IMR-90 (cell line): Measurements from ENCODE around the gene TTC7B. TPM values are rescaled to one million over a fixed set of nuclear protein-coding genes. Genes with fewer than 3 reads are reported as not detected.
A peak's percentile ranks its signal among the peaks of the same experiment; 100 is the strongest.

Source experiments
- ATAC-seq: fragments of 200-7000 bp; cut with Tn5 transposase; 2 replicates; pipeline ENCODE4 v1.9.1; 2020; ENCODE audit warnings: low read depth, mild to moderate bottlenecking, moderate library complexity
- BruUV-seq: library from RNA; stranded (reverse); fragments of 400-500 nt; replicated peaks from 2 replicates; lab custom pipeline; 2021; lab: Mats Ljungman, UMichigan
- CTCF ChIA-PET: fragments of 300-600 bp; formaldehyde crosslinking; extraction: SDS; loops from one replicate; lab custom pipeline; 2021; ENCODE audit warnings: antibody characterized with exemption; lab: Yijun Ruan, JAX
- POLR2A ChIA-PET: fragments of 300-600 bp; sonication (Branson Sonifier 250); formaldehyde crosslinking; loops from one replicate; lab custom pipeline; 2022; ENCODE audit warnings: antibody characterized with exemption; ENCODE audit not compliant: unreplicated experiment; lab: Charles Lee
- DNase-seq: peaks from one replicate; pipeline ENCODE4 v3.0.0; 2013
- H2AFZ ChIP-seq: replicated peaks from 2 replicates; pipeline ENCODE3; 2013; ENCODE audit warnings: low read length, mild to moderate bottlenecking; ENCODE audit not compliant: poor library complexity
- H2AK5ac ChIP-seq: 2 replicates; pipeline ENCODE4 v1.6.1; 2013; ENCODE audit warnings: low read depth, low read length, inconsistent platforms
- H2AK9ac ChIP-seq: replicated peaks from 2 replicates; pipeline ENCODE3; 2013; ENCODE audit warnings: mild to moderate bottlenecking, low read depth, low read length, moderate library complexity; ENCODE audit not compliant: poor library complexity
- H2BK120ac ChIP-seq: 2 replicates; pipeline ENCODE4 v1.6.1; 2013; ENCODE audit warnings: low read depth, low read length, inconsistent platforms
- H2BK15ac ChIP-seq: 3 replicates; pipeline ENCODE4 v1.6.1; 2013; ENCODE audit warnings: low read depth, low read length, inconsistent platforms
- H2BK20ac ChIP-seq: 2 replicates; pipeline ENCODE4 v1.6.1; 2013; ENCODE audit warnings: low read depth, mild to moderate bottlenecking, inconsistent platforms, low read length, moderate library complexity
- H2BK5ac ChIP-seq: 2 replicates; pipeline ENCODE4 v1.6.1; 2013; ENCODE audit warnings: mild to moderate bottlenecking, low read depth, low read length, inconsistent platforms; ENCODE audit not compliant: poor library complexity, severe bottlenecking
- H3K14ac ChIP-seq: replicated peaks from 2 replicates; pipeline ENCODE4 v1.6.1; 2013; ENCODE audit warnings: low read depth, low read length, inconsistent platforms
- H3K18ac ChIP-seq: 2 replicates; pipeline ENCODE4 v1.6.1; 2013; ENCODE audit warnings: low read depth, low read length, control low read depth
- H3K23ac ChIP-seq: 2 replicates; pipeline ENCODE4 v1.6.1; 2013; ENCODE audit warnings: low read depth, low read length, inconsistent platforms
- H3K27ac ChIP-seq: 2 replicates; pipeline ENCODE4 v1.5.1; 2013; ENCODE audit warnings: mild to moderate bottlenecking, control low read depth, low read length; ENCODE audit not compliant: insufficient read depth
- H3K27me3 ChIP-seq: 2 replicates; pipeline ENCODE4 v1.6.1; 2013; ENCODE audit warnings: low read length; ENCODE audit not compliant: control insufficient read depth, insufficient read depth
- H3K36me3 ChIP-seq: 2 replicates; pipeline ENCODE4 v1.6.1; 2013; ENCODE audit warnings: low read length, mixed read lengths; ENCODE audit not compliant: control insufficient read depth, insufficient read depth
- H3K4ac ChIP-seq: 2 replicates; pipeline ENCODE4 v1.6.1; 2013; ENCODE audit warnings: low read depth, low read length, inconsistent platforms
- H3K4me1 ChIP-seq: 2 replicates; pipeline ENCODE4 v1.6.1; 2013; ENCODE audit warnings: low read length, mixed read lengths; ENCODE audit not compliant: control insufficient read depth, insufficient read depth
- H3K4me2 ChIP-seq: 2 replicates; pipeline ENCODE4 v1.6.1; 2013; ENCODE audit warnings: low read depth, mild to moderate bottlenecking, control low read depth, low read length, moderate library complexity
- H3K4me3 ChIP-seq: 2 replicates; pipeline ENCODE4 v1.5.1; 2013; ENCODE audit warnings: low read depth, mild to moderate bottlenecking, control low read depth, low read length, moderate library complexity; ENCODE audit not compliant: insufficient read depth
- H3K56ac ChIP-seq: 2 replicates; pipeline ENCODE4 v1.6.1; 2013; ENCODE audit warnings: low read length, inconsistent platforms; ENCODE audit not compliant: insufficient read depth; ENCODE audit errors: extremely low read depth
- H3K79me1 ChIP-seq, 2 experiments: 2 replicates each; pipeline ENCODE4 v1.6.1; 2013; ENCODE audit warnings: low read length in 2 of 2, inconsistent platforms in 1 of 2, low read depth in 1 of 2
- H3K9ac ChIP-seq: 2 replicates; pipeline ENCODE4 v1.6.1; 2013; ENCODE audit warnings: low read depth, low read length, control low read depth
- H3K9me1 ChIP-seq: 2 replicates; pipeline ENCODE4 v1.6.1; 2013; ENCODE audit warnings: low read length, inconsistent platforms; ENCODE audit not compliant: insufficient read depth
- H3K9me3 ChIP-seq: 2 replicates; pipeline ENCODE4 v1.6.1; 2013; ENCODE audit warnings: low read length; ENCODE audit not compliant: control insufficient read depth, insufficient read depth
- H4K20me1 ChIP-seq: 2 replicates; pipeline ENCODE4 v1.6.1; 2013; ENCODE audit warnings: low read length, inconsistent platforms; ENCODE audit not compliant: insufficient read depth
- H4K5ac ChIP-seq: 2 replicates; pipeline ENCODE4 v1.6.1; 2013; ENCODE audit warnings: mild to moderate bottlenecking, low read depth, low read length, control low read depth
- H4K8ac ChIP-seq, 2 experiments: 2 replicates each; pipeline ENCODE4 v1.6.1; 2013; ENCODE audit warnings: low read depth in 2 of 2, low read length in 2 of 2, control low read depth in 1 of 2, inconsistent platforms in 1 of 2
- H4K91ac ChIP-seq: 2 replicates; pipeline ENCODE4 v1.6.1; 2013; ENCODE audit warnings: low read depth, low read length, inconsistent platforms; ENCODE audit not compliant: insufficient read depth
- CEBPB ChIP-seq: IDR thresholded peaks from 2 replicates; pipeline ENCODE4 v1.6.1; 2012; ENCODE audit warnings: low read depth, low read length, improper control_type of control experiment
- MAZ ChIP-seq: IDR thresholded peaks from 2 replicates; pipeline ENCODE4 v1.6.1; 2012; ENCODE audit warnings: low read depth, mild to moderate bottlenecking, low read length, improper control_type of control experiment, moderate library complexity, borderline replicate concordance
- NFE2L2 ChIP-seq: fragments of 150-350 bp; IDR thresholded peaks from 2 replicates; pipeline ENCODE4 v1.6.1; 2016; ENCODE audit warnings: low read depth, mild to moderate bottlenecking, low read length
- WGBS, 2 experiments: methylation state at CpG; one replicate each; pipeline versions ENCODE4 v1.1.5 to v1.1.7; 2013; ENCODE audit warnings: missing lambda C conversion rate in 2 of 2; ENCODE audit not compliant: insufficient read length in 1 of 2; ENCODE audit errors: extremely low coverage in 2 of 2; 5-methylcytosine and 5-hydroxymethylcytosine counted together
- dilution Hi-C: fragments of 300-500 bp; cut with HindIII; formaldehyde crosslinking; loops from one replicate; pipeline ENCODE4 v1.14.3; 2018; ENCODE audit warnings: low sequenced_read_pairs; ENCODE audit not compliant: unreplicated experiment
- in situ Hi-C: fragments of 300-500 bp; cut with MboI; formaldehyde crosslinking; loops from 3 replicates; pipeline ENCODE4 v1.14.3; 2019; ENCODE audit warnings: low sequenced_read_pairs, inconsistent platforms, mixed read lengths
- intact Hi-C: fragments of 100-400 bp; cut with micrococcal nuclease; formaldehyde crosslinking; loops from 2 replicates; pipeline ENCODE4 v1.10.0; 2022
- polyA plus RNA-seq, 3 experiments: library from polyadenylated mRNA; depleted of rRNA; stranded (reverse); fragments of >200 nt; gene quantifications; 2 replicates each; pipeline ENCODE4 v1.2.3, GENCODE V29; 2012; ENCODE audit warnings: low replicate concordance in 1 of 3
- total RNA-seq: library from RNA; depleted of rRNA; stranded (reverse); fragments of >200 nt; gene quantifications from 2 replicates; pipeline ENCODE4 v1.2.3, GENCODE V29; 2012

The TTC7B gene
- total and polyA plus RNA-seq, 2 of the 4 experiments (the other 2 are of a cell fraction): 18.1 to 35.3 TPM

GRCh38 chr14:90603336-90603735, 212.9 kb downstream of the TTC7B start:
- Histone ChIP-seq H2BK15ac (no peak overlapping the region), H3K79me1 (no peaks in the 10 kb centered on the region), H2BK20ac (no peak overlapping the region), H3K23ac (no peak overlapping the region), H4K20me1 (no peaks in the 10 kb centered on the region), H3K9me3 (no peaks in the 10 kb centered on the region), H2AK9ac (no peak overlapping the region), H4K5ac (no peak overlapping the region), H2AK5ac (no peak overlapping the region), H3K27ac (no peak overlapping the region), H3K18ac (no peak overlapping the region), H3K9me1 (peaks cover 11% of the 10 kb centered on the region; the same call in 1 of the 2 replicates), H2BK120ac (no peak overlapping the region), H4K8ac (no peak overlapping the region), H4K91ac (no peak overlapping the region), H3K4me2 (no peak overlapping the region), H3K36me3 (no peaks in the 10 kb centered on the region), H3K9ac (no peak overlapping the region), H2AFZ (no peak overlapping the region), H3K14ac (no peak overlapping the region), H2BK5ac (no peak overlapping the region), H3K4me1 (peaks cover 9% of the 10 kb centered on the region; the same call in 1 of the 2 replicates), H3K27me3 (no peaks in the 10 kb centered on the region), H3K4me3 (no peak overlapping the region), H3K56ac (no peak overlapping the region), H3K4ac (no peak overlapping the region)
- no CpG with 5 or more reads among the region's 1 CpG for WGBS, 2 experiments
- CTCF ChIA-PET: no interaction called here
- BruUV-seq: no TSS peak
- in situ Hi-C loops (no loop called here), dilution Hi-C loops (no loop called here), intact Hi-C loops (no loop called here)
- POLR2A ChIA-PET: no interaction called here
- TF ChIP-seq CEBPB (no peak), MAZ (no peak), NFE2L2 (no peak)
- ATAC-seq (peak; percentile 20), DNase-seq (peak; percentile 18)
